Parathyroid adenoma (tissue), 2 donors: Measurements from ENCODE around the gene ALG14.

Experiments used
- H2AFZ ChIP-seq: fragments of 300-600 bp; sonication (generic); one replicate; pipeline ENCODE4 v1.7.0; 2017; ENCODE audit warnings: antibody characterized with exemption, mild to moderate bottlenecking
- H3K27ac ChIP-seq: fragments of 300-600 bp; sonication (generic); one replicate; pipeline ENCODE4 v1.7.0; 2017
- H3K27me3 ChIP-seq: fragments of 300-600 bp; sonication (generic); one replicate; pipeline ENCODE4 v1.7.0; 2017; ENCODE audit warnings: low read length; ENCODE audit not compliant: control insufficient read depth, insufficient read depth
- H3K36me3 ChIP-seq: fragments of 300-600 bp; sonication (generic); one replicate; pipeline ENCODE4 v1.7.0; 2017; ENCODE audit warnings: low read length; ENCODE audit not compliant: control insufficient read depth, insufficient read depth
- H3K4me1 ChIP-seq: fragments of 300-600 bp; sonication (generic); one replicate; pipeline ENCODE4 v1.7.0; 2017; ENCODE audit warnings: control low read depth
- H3K4me2 ChIP-seq: fragments of 300-600 bp; sonication (generic); one replicate; pipeline ENCODE4 v1.7.0; 2017; ENCODE audit warnings: low read length
- H3K4me3 ChIP-seq: fragments of 300-600 bp; sonication (generic); one replicate; pipeline ENCODE4 v1.7.0; 2017; ENCODE audit warnings: low read depth, low read length
- H3K79me2 ChIP-seq: fragments of 300-600 bp; sonication (generic); one replicate; pipeline ENCODE4 v1.7.0; 2017; ENCODE audit warnings: control low read depth
- H3K9ac ChIP-seq: fragments of 300-600 bp; sonication (generic); one replicate; pipeline ENCODE4 v1.7.0; 2017; ENCODE audit warnings: mild to moderate bottlenecking
- H3K9me3 ChIP-seq: fragments of 300-600 bp; sonication (generic); one replicate; pipeline ENCODE4 v1.7.0; 2017; ENCODE audit warnings: low read length; ENCODE audit not compliant: control insufficient read depth
- CTCF ChIP-seq: fragments of 300-600 bp; sonication (generic); IDR thresholded peaks from one replicate; pipeline ENCODE4 v1.7.0; 2017; ENCODE audit warnings: antibody characterized with exemption, mild to moderate bottlenecking
- donor health status: primary hyperparathyroidism.

The ALG14 gene

GRCh38 chr1:95034506-95034905 is 38.2 kb downstream of the ALG14 start:
- TF ChIP-seq CTCF = no peak
- Histone ChIP-seq H3K4me1 (no peaks in the 10 kb centered on the region), H3K79me2 (no peaks in the 10 kb centered on the region), H3K27ac (no peak overlapping the region), H2AFZ (no peak overlapping the region), H3K9ac (no peak overlapping the region), H3K4me2 (no peak overlapping the region), H3K36me3 (no peaks in the 10 kb centered on the region), H3K9me3 (no peaks in the 10 kb centered on the region), H3K4me3 (no peak overlapping the region), H3K27me3 (no peaks in the 10 kb centered on the region)

GRCh38 chr1:95033843-95034242 is 38.9 kb downstream of the ALG14 start:
- H3K36me3 ChIP-seq = no peaks in the 10 kb centered on the region
- H3K4me2 ChIP-seq = no peak overlapping the region
- no peaks in the 10 kb centered on the region for H3K4me1 ChIP-seq
- no peaks in the 10 kb centered on the region for H3K79me2 ChIP-seq
- no peak for TF ChIP-seq CTCF
- H3K4me3 ChIP-seq = no peak overlapping the region
- H3K27ac ChIP-seq = no peak overlapping the region
- no peak overlapping the region for H3K9ac ChIP-seq
- H3K9me3 ChIP-seq = no peaks in the 10 kb centered on the region
- H3K27me3 ChIP-seq = no peaks in the 10 kb centered on the region
- H2AFZ ChIP-seq = no peak overlapping the region

GRCh38 chr1:95029532-95029931 is 43.2 kb downstream of the ALG14 start:
- Histone ChIP-seq H3K9ac (no peak overlapping the region), H3K4me3 (no peak overlapping the region), H3K79me2 (no peaks in the 10 kb centered on the region), H3K4me1 (no peaks in the 10 kb centered on the region), H3K9me3 (no peaks in the 10 kb centered on the region), H3K36me3 (no peaks in the 10 kb centered on the region), H3K4me2 (no peak overlapping the region), H3K27ac (no peak overlapping the region), H2AFZ (no peak overlapping the region), H3K27me3 (no peaks in the 10 kb centered on the region)
- no peak for TF ChIP-seq CTCF

GRCh38 chr1:95028954-95029353 is 43.8 kb downstream of the ALG14 start:
- H3K4me3 ChIP-seq = no peak overlapping the region
- no peaks in the 10 kb centered on the region for H3K9me3 ChIP-seq
- no peaks in the 10 kb centered on the region for H3K27me3 ChIP-seq
- TF ChIP-seq CTCF = no peak
- H3K4me2 ChIP-seq = no peak overlapping the region
- H3K4me1 ChIP-seq = no peaks in the 10 kb centered on the region
- no peaks in the 10 kb centered on the region for H3K79me2 ChIP-seq
- no peaks in the 10 kb centered on the region for H3K36me3 ChIP-seq
- H2AFZ ChIP-seq = no peak overlapping the region
- no peak overlapping the region for H3K9ac ChIP-seq
- no peak overlapping the region for H3K27ac ChIP-seq

- H2AFZ ChIP-seq = no peak overlapping the region
- H3K4me3 ChIP-seq = no peak overlapping the region
- TF ChIP-seq CTCF = no peak
- H3K9me3 ChIP-seq = no peaks in the 10 kb centered on the region
- H3K79me2 ChIP-seq = no peaks in the 10 kb centered on the region
- no peaks in the 10 kb centered on the region for H3K4me1 ChIP-seq
- no peak overlapping the region for H3K9ac ChIP-seq
- H3K27me3 ChIP-seq = no peaks in the 10 kb centered on the region
- H3K4me2 ChIP-seq = no peak overlapping the region
- H3K27ac ChIP-seq = no peak overlapping the region
- H3K36me3 ChIP-seq = no peaks in the 10 kb centered on the region
Measured at GRCh38 chr1:95027046-95027445, 45.7 kb downstream of the ALG14 start.
